Keratinocyte (primary cell): Measurements from ENCODE around the gene CACNA1F. TPM values are rescaled to one million over a fixed set of nuclear protein-coding genes. Genes with fewer than 3 reads are reported as not detected.

Experiments
- DNase-seq: peaks from one replicate; pipeline ENCODE4 v3.0.0-alpha.2; 2011; ENCODE audit warnings: low read depth, missing footprints, low spot score
- FAIRE-seq: peaks from 2 replicates; lab custom pipeline; 2011; peaks lifted over from hg19 to GRCh38; lab: Jason Lieb, UNC
- H2AFZ ChIP-seq: 2 replicates; pipeline ENCODE4 v1.6.0; 2012; ENCODE audit warnings: low read length, control low read depth, inconsistent platforms; ENCODE audit not compliant: control insufficient read depth
- H3K27ac ChIP-seq: 2 replicates; pipeline ENCODE4 v1.5.1; 2011; ENCODE audit warnings: low read length; ENCODE audit not compliant: control insufficient read depth, insufficient read depth
- H3K27me3 ChIP-seq: 3 replicates; pipeline ENCODE4 v1.6.0; 2011; ENCODE audit warnings: low read length; ENCODE audit not compliant: control insufficient read depth, insufficient read depth; ENCODE audit errors: extremely low read depth
- H3K36me3 ChIP-seq, 2 experiments: 2 replicates in 1 of 2; 3 replicates in 1 of 2; pipeline ENCODE4 v1.5.1; 2011; ENCODE audit warnings: low read length in 2 of 2, mild to moderate bottlenecking in 1 of 2; ENCODE audit not compliant: control insufficient read depth in 2 of 2, insufficient read depth in 2 of 2; ENCODE audit errors: extremely low read depth in 1 of 2
- H3K4me1 ChIP-seq: 3 replicates; pipeline ENCODE4 v1.5.1; 2011; ENCODE audit warnings: low read length; ENCODE audit not compliant: control insufficient read depth, insufficient read depth; ENCODE audit errors: extremely low read depth
- H3K4me2 ChIP-seq: 3 replicates; pipeline ENCODE4 v1.6.0; 2011; ENCODE audit warnings: low read depth, low read length; ENCODE audit not compliant: control insufficient read depth, insufficient read depth; ENCODE audit errors: extremely low read depth
- H3K4me3 ChIP-seq, 3 experiments: fragments of 200-600 bp in 1 of 3; sonication (generic) in 1 of 3; 2 replicates in 2 of 3; 3 replicates in 1 of 3; pipeline ENCODE4 v1.5.1; 2011 to 2016; ENCODE audit warnings: low read length in 3 of 3, mild to moderate bottlenecking in 3 of 3, control low read depth in 2 of 3, inconsistent platforms in 1 of 3, low read depth in 1 of 3, mixed read lengths in 1 of 3, mixed run types in 1 of 3, moderate library complexity in 1 of 3; ENCODE audit not compliant: control insufficient read depth in 2 of 3, insufficient read depth in 2 of 3; ENCODE audit errors: extremely low read depth in 1 of 3
- H3K79me2 ChIP-seq: 2 replicates; pipeline ENCODE4 v1.6.0; 2012; ENCODE audit warnings: low read length; ENCODE audit not compliant: control insufficient read depth, insufficient read depth
- H3K9ac ChIP-seq: 3 replicates; pipeline ENCODE4 v1.6.0; 2011; ENCODE audit warnings: low read length; ENCODE audit not compliant: control insufficient read depth, insufficient read depth; ENCODE audit errors: extremely low read depth
- H3K9me1 ChIP-seq: 3 replicates; pipeline ENCODE4 v1.6.0; 2011; ENCODE audit warnings: low read length; ENCODE audit not compliant: control insufficient read depth, insufficient read depth; ENCODE audit errors: extremely low read depth
- H3K9me3 ChIP-seq: 2 replicates; pipeline ENCODE4 v1.5.1; 2012; ENCODE audit warnings: low read depth, low read length; ENCODE audit not compliant: control insufficient read depth
- H4K20me1 ChIP-seq: 3 replicates; pipeline ENCODE4 v1.6.0; 2011; ENCODE audit warnings: low read length; ENCODE audit not compliant: control insufficient read depth, insufficient read depth; ENCODE audit errors: extremely low read depth
- CTCF ChIP-seq, 3 experiments: IDR thresholded peaks in 1 of 3; conservative IDR thresholded peaks in 1 of 3; optimal IDR thresholded peaks in 1 of 3; 2 replicates in 2 of 3; 3 replicates in 1 of 3; pipeline versions ENCODE3 to v1.5.1; 2011; ENCODE audit warnings: low read length in 3 of 3, mild to moderate bottlenecking in 3 of 3, moderate library complexity in 2 of 3, control low read depth in 1 of 3, inconsistent platforms in 1 of 3; ENCODE audit not compliant: insufficient read depth in 2 of 3; ENCODE audit errors: extremely low read depth in 1 of 3
- EZH2 ChIP-seq: IDR thresholded peaks from one replicate; pipeline ENCODE4 v1.6.1; 2012; ENCODE audit warnings: inconsistent platforms, mild to moderate bottlenecking, low read length, moderate library complexity
- dilution Hi-C: fragments of 300-500 bp; cut with MboI; formaldehyde crosslinking; loops from one replicate; pipeline ENCODE4 v1.7.0; 2020; ENCODE audit warnings: low sequenced_read_pairs; ENCODE audit not compliant: extremely low pct_ligation_motif_present
- polyA plus RNA-seq, 5 experiments: library from polyadenylated mRNA; depleted of rRNA in 3 of 5; stranded (reverse) in 3 of 5; stranded (forward) in 1 of 5; unstranded in 1 of 5; fragments of >200 nt; gene quantifications; 1 replicate in 1 of 5; 2 replicates in 3 of 5; 3 replicates in 1 of 5; pipeline versions ENCODE4 v1.2.1 to v1.2.3, GENCODE V29; 2011 to 2012; ENCODE audit warnings: missing spikeins in 2 of 5, low read depth in 1 of 5, low replicate concordance in 1 of 5

Gene CACNA1F
- polyA plus RNA-seq, 1 donor (not counting 4 experiments of a cell fraction or from before 2014, with no cell fraction given), result not detected

GRCh38 chrX:49257074-49257790, 24.1 kb upstream of the CACNA1F start:
- Histone ChIP-seq H3K9me3 (no peaks in the 10 kb centered on the region), H3K4me3 (no peak overlapping the region), H3K9ac (no peak overlapping the region), H3K27me3 (no peaks in the 10 kb centered on the region), H3K9me1 (no peaks in the 10 kb centered on the region), H3K27ac (no peak overlapping the region), H3K79me2 (no peaks in the 10 kb centered on the region), H2AFZ (no peak overlapping the region), H3K36me3 (no peaks in the 10 kb centered on the region), H3K4me2 (no peak overlapping the region), H4K20me1 (no peaks in the 10 kb centered on the region), H3K4me1 (no peaks in the 10 kb centered on the region)
- DNase-seq, result no peak
- dilution Hi-C loops, result no loop called here
- no peak for TF ChIP-seq CTCF (optimal IDR thresholded peaks at IDR 0.05 in 1 of 3, IDR thresholded peaks at IDR 0.05 in 1 of 3, conservative IDR thresholded peaks at IDR 0.05 in 1 of 3; ENCODE audit: extremely low read depth in 1 of 3, insufficient read depth in 2 of 3, low read length in 3 of 3)
- no peak for TF ChIP-seq EZH2
- FAIRE-seq, result no peak

GRCh38 chrX:49256268-49256995, 23.3 kb upstream of the CACNA1F start:
- Histone ChIP-seq H3K4me1 (no peaks in the 10 kb centered on the region), H4K20me1 (no peaks in the 10 kb centered on the region), H2AFZ (no peak overlapping the region), H3K9me1 (no peaks in the 10 kb centered on the region), H3K4me3 (no peak overlapping the region), H3K9ac (no peak overlapping the region), H3K79me2 (no peaks in the 10 kb centered on the region), H3K9me3 (no peaks in the 10 kb centered on the region), H3K4me2 (no peak overlapping the region), H3K27ac (no peak overlapping the region), H3K27me3 (no peaks in the 10 kb centered on the region), H3K36me3 (no peaks in the 10 kb centered on the region)
- dilution Hi-C loops, result no loop called here
- TF ChIP-seq CTCF (optimal IDR thresholded peaks at IDR 0.05 in 1 of 3, IDR thresholded peaks at IDR 0.05 in 1 of 3, conservative IDR thresholded peaks at IDR 0.05 in 1 of 3; ENCODE audit: extremely low read depth in 1 of 3, insufficient read depth in 2 of 3, low read length in 3 of 3) (no peak), EZH2 (no peak)
- DNase-seq, result no peak
- FAIRE-seq, result no peak
